HEK293 (cell line): ENCODE data around the gene POU2F2.

Experiments used
- HOXD13 ChIP-seq: sonication (generic); formaldehyde crosslinking; IDR thresholded peaks from 2 replicates; pipeline ENCODE4 v1.8.0; 2022; ENCODE audit warnings: missing genetic modification reagents, borderline replicate concordance
- INSM2 ChIP-seq: fragments of 450-650 bp; formaldehyde crosslinking; IDR thresholded peaks from 2 replicates; pipeline ENCODE4 v1.5.1; 2016; ENCODE audit warnings: missing biosample characterization, missing genetic modification characterization
- MEIS1 ChIP-seq: sonication (generic); formaldehyde crosslinking; IDR thresholded peaks from 2 replicates; pipeline ENCODE4 v1.8.1; 2022; ENCODE audit warnings: missing genetic modification reagents, mild to moderate bottlenecking, borderline replicate concordance
- ZBTB17 ChIP-seq: fragments of 450-650 bp; formaldehyde crosslinking; IDR thresholded peaks from 2 replicates; pipeline ENCODE4 v1.5.1; 2016; ENCODE audit warnings: missing biosample characterization, missing genetic modification characterization
- ZFP3 ChIP-seq: fragments of 450-650 bp; formaldehyde crosslinking; IDR thresholded peaks from 2 replicates; pipeline ENCODE4 v1.5.1; 2016; ENCODE audit warnings: low read depth, missing biosample characterization, missing genetic modification characterization
- ZNF112 ChIP-seq: fragments of 450-650 bp; formaldehyde crosslinking; IDR thresholded peaks from 2 replicates; pipeline ENCODE4 v1.5.0; 2017; ENCODE audit warnings: missing biosample characterization, missing genetic modification characterization
- ZNF132 ChIP-seq: fragments of 450-650 bp; formaldehyde crosslinking; IDR thresholded peaks from 2 replicates; pipeline ENCODE4 v1.5.1; 2017; ENCODE audit warnings: missing biosample characterization, missing genetic modification characterization, borderline replicate concordance
- ZNF169 ChIP-seq: fragments of 450-650 bp; formaldehyde crosslinking; IDR thresholded peaks from 2 replicates; pipeline ENCODE4 v1.5.1; 2016; ENCODE audit warnings: missing biosample characterization, missing genetic modification characterization
- ZNF2 ChIP-seq: fragments of 450-650 bp; formaldehyde crosslinking; IDR thresholded peaks from 2 replicates; pipeline ENCODE4 v1.5.1; 2016; ENCODE audit warnings: missing biosample characterization, missing genetic modification characterization
- ZNF214 ChIP-seq: fragments of 450-650 bp; formaldehyde crosslinking; IDR thresholded peaks from 2 replicates; pipeline ENCODE4 v1.5.1; 2017; ENCODE audit warnings: missing biosample characterization, mild to moderate bottlenecking, missing genetic modification characterization, borderline replicate concordance
- ZNF266 ChIP-seq: fragments of 450-650 bp; formaldehyde crosslinking; IDR thresholded peaks from 2 replicates; pipeline ENCODE4 v1.5.1; 2016; ENCODE audit warnings: missing biosample characterization, missing genetic modification characterization, low read depth
- ZNF350 ChIP-seq: fragments of 450-650 bp; formaldehyde crosslinking; IDR thresholded peaks from 2 replicates; pipeline ENCODE4 v1.5.0; 2017; ENCODE audit warnings: missing biosample characterization, mild to moderate bottlenecking, missing genetic modification characterization
- ZNF362 ChIP-seq: fragments of 450-650 bp; formaldehyde crosslinking; IDR thresholded peaks from 2 replicates; pipeline ENCODE4 v1.5.1; 2016; ENCODE audit warnings: missing biosample characterization, missing genetic modification characterization
- ZNF394 ChIP-seq: fragments of 450-650 bp; formaldehyde crosslinking; IDR thresholded peaks from 2 replicates; pipeline ENCODE4 v1.5.1; 2016; ENCODE audit warnings: missing biosample characterization, missing genetic modification characterization, mild to moderate bottlenecking, moderate library complexity, borderline replicate concordance
- ZNF423 ChIP-seq: fragments of 450-650 bp; formaldehyde crosslinking; IDR thresholded peaks from 2 replicates; pipeline ENCODE4 v1.5.1; 2016; ENCODE audit warnings: missing biosample characterization, missing genetic modification characterization
- ZNF571 ChIP-seq: fragments of 450-650 bp; formaldehyde crosslinking; IDR thresholded peaks from 2 replicates; pipeline ENCODE4 v1.5.0; 2017; ENCODE audit warnings: missing biosample characterization, missing genetic modification characterization
- ZNF580 ChIP-seq: fragments of 450-650 bp; formaldehyde crosslinking; IDR thresholded peaks from 2 replicates; pipeline ENCODE4 v1.5.1; 2016; ENCODE audit warnings: missing biosample characterization, missing genetic modification characterization
- ZNF704 ChIP-seq: fragments of 450-650 bp; formaldehyde crosslinking; IDR thresholded peaks from 2 replicates; pipeline ENCODE4 v1.5.1; 2016; ENCODE audit warnings: missing biosample characterization, missing genetic modification characterization
- ZNF76 ChIP-seq: fragments of 450-650 bp; formaldehyde crosslinking; IDR thresholded peaks from 2 replicates; pipeline ENCODE4; 2016; ENCODE audit warnings: low read depth, missing biosample characterization, missing genetic modification characterization, borderline replicate concordance
- ZSCAN16 ChIP-seq: fragments of 450-650 bp; formaldehyde crosslinking; IDR thresholded peaks from 2 replicates; pipeline ENCODE4 v1.5.1; 2016; ENCODE audit warnings: missing biosample characterization, missing genetic modification characterization
- TF ChIP-seq, protein P1 (sequence below): fragments of 450-650 bp; formaldehyde crosslinking; IDR thresholded peaks from 2 replicates; pipeline ENCODE4 v1.5.1; 2016; ENCODE audit warnings: missing biosample characterization, missing genetic modification characterization, borderline replicate concordance
- TF ChIP-seq, protein P2 (sequence below): fragments of 450-650 bp; formaldehyde crosslinking; IDR thresholded peaks from 2 replicates; pipeline ENCODE4 v1.5.1; 2016; ENCODE audit warnings: missing biosample characterization, missing genetic modification characterization, borderline replicate concordance

POU2F2 gene

GRCh38 chr19:42075616-42076379 lies 56.4 kb downstream of the POU2F2 start, which contains the start of gene ZNF574 (continued):
- TF ChIP-seq INSM2 (tag by site-specific recombination) (no peak), ZNF704 (tag by site-specific recombination) (no peak), ZNF571 (tag by site-specific recombination) (no peak), ZNF169 (tag by site-specific recombination) (no peak), ZFP3 (tag by site-specific recombination) (no peak), MEIS1 (CRISPR knock-in tag) (no peak), ZSCAN16 (tag by site-specific recombination) (no peak), ZNF2 (peak; percentile 9), HOXD13 (no peak), ZNF394 (tag by site-specific recombination) (no peak; the same call in 1 of the 2 replicates), ZNF423 (tag by site-specific recombination) (no peak), ZNF112 (tag by site-specific recombination) (no peak), ZNF132 (tag by site-specific recombination) (no peak), ZNF76 (tag by site-specific recombination) (0 out of 2 replicates have a peak, but pooled peaks have one; percentile 62), ZNF266 (no peak), ZBTB17 (tag by site-specific recombination) (peak; percentile 84; the same call in 1 of the 2 replicates), ZNF350 (tag by site-specific recombination) (no peak), ZNF580 (tag by site-specific recombination) (peak; percentile 45), ZNF214 (tag by site-specific recombination) (no peak), ZNF362 (tag by site-specific recombination) (no peak)
- TF ChIP-seq, protein P1, sequence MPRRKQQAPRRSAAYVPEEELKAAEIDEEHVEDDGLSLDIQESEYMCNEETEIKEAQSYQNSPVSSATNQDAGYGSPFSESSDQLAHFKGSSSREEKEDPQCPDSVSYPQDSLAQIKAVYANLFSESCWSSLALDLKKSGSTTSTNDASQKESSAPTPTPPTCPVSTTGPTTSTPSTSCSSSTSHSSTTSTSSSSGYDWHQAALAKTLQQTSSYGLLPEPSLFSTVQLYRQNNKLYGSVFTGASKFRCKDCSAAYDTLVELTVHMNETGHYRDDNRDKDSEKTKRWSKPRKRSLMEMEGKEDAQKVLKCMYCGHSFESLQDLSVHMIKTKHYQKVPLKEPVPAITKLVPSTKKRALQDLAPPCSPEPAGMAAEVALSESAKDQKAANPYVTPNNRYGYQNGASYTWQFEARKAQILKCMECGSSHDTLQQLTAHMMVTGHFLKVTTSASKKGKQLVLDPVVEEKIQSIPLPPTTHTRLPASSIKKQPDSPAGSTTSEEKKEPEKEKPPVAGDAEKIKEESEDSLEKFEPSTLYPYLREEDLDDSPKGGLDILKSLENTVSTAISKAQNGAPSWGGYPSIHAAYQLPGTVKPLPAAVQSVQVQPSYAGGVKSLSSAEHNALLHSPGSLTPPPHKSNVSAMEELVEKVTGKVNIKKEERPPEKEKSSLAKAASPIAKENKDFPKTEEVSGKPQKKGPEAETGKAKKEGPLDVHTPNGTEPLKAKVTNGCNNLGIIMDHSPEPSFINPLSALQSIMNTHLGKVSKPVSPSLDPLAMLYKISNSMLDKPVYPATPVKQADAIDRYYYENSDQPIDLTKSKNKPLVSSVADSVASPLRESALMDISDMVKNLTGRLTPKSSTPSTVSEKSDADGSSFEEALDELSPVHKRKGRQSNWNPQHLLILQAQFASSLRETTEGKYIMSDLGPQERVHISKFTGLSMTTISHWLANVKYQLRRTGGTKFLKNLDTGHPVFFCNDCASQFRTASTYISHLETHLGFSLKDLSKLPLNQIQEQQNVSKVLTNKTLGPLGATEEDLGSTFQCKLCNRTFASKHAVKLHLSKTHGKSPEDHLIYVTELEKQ (tag by site-specific recombination), result no peak
- TF ChIP-seq, protein P2, sequence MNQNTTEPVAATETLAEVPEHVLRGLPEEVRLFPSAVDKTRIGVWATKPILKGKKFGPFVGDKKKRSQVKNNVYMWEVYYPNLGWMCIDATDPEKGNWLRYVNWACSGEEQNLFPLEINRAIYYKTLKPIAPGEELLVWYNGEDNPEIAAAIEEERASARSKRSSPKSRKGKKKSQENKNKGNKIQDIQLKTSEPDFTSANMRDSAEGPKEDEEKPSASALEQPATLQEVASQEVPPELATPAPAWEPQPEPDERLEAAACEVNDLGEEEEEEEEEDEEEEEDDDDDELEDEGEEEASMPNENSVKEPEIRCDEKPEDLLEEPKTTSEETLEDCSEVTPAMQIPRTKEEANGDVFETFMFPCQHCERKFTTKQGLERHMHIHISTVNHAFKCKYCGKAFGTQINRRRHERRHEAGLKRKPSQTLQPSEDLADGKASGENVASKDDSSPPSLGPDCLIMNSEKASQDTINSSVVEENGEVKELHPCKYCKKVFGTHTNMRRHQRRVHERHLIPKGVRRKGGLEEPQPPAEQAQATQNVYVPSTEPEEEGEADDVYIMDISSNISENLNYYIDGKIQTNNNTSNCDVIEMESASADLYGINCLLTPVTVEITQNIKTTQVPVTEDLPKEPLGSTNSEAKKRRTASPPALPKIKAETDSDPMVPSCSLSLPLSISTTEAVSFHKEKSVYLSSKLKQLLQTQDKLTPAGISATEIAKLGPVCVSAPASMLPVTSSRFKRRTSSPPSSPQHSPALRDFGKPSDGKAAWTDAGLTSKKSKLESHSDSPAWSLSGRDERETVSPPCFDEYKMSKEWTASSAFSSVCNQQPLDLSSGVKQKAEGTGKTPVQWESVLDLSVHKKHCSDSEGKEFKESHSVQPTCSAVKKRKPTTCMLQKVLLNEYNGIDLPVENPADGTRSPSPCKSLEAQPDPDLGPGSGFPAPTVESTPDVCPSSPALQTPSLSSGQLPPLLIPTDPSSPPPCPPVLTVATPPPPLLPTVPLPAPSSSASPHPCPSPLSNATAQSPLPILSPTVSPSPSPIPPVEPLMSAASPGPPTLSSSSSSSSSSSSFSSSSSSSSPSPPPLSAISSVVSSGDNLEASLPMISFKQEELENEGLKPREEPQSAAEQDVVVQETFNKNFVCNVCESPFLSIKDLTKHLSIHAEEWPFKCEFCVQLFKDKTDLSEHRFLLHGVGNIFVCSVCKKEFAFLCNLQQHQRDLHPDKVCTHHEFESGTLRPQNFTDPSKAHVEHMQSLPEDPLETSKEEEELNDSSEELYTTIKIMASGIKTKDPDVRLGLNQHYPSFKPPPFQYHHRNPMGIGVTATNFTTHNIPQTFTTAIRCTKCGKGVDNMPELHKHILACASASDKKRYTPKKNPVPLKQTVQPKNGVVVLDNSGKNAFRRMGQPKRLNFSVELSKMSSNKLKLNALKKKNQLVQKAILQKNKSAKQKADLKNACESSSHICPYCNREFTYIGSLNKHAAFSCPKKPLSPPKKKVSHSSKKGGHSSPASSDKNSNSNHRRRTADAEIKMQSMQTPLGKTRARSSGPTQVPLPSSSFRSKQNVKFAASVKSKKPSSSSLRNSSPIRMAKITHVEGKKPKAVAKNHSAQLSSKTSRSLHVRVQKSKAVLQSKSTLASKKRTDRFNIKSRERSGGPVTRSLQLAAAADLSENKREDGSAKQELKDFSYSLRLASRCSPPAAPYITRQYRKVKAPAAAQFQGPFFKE (tag by site-specific recombination), result no peak
